Progenitor cell of endocrine pancreas (in vitro differentiated cells): ENCODE data around the gene RNF224. TPM values are rescaled to one million over a fixed set of nuclear protein-coding genes. Genes with fewer than 3 reads are reported as not detected.

ENCODE experiments used
- DNase-seq: peaks from one replicate; pipeline ENCODE4 v3.0.0; 2021; ENCODE audit warnings: low spot score; ENCODE audit not compliant: unreplicated experiment
- H3K27ac Mint-ChIP-seq: 2 replicates; pipeline ENCODE4 v1.8.0; 2021; ENCODE audit warnings: mild to moderate bottlenecking, moderate library complexity, mixed read lengths
- H3K27me3 Mint-ChIP-seq: 2 replicates; pipeline ENCODE4 v1.8.0; 2021; ENCODE audit warnings: mixed read lengths
- H3K36me3 Mint-ChIP-seq: 2 replicates; pipeline ENCODE4 v1.8.0; 2022; ENCODE audit warnings: mixed read lengths; ENCODE audit not compliant: insufficient read depth
- H3K4me1 Mint-ChIP-seq: 2 replicates; pipeline ENCODE4 v1.8.0; 2021; ENCODE audit warnings: low read depth, mixed read lengths
- H3K4me3 Mint-ChIP-seq: 2 replicates; pipeline ENCODE4 v1.8.0; 2021; ENCODE audit warnings: low read depth, mild to moderate bottlenecking, moderate library complexity, mixed read lengths
- H3K9me3 Mint-ChIP-seq: 2 replicates; pipeline ENCODE4 v1.8.0; 2021; ENCODE audit warnings: low read depth, mixed read lengths
- total RNA-seq: library from RNA; stranded (reverse); gene quantifications from 2 replicates; pipeline ENCODE4 v1.2.1, GENCODE V29; 2021
- TF ChIP-seq, protein P1 (sequence below): fragments of 200-600 bp; sonication (generic); IDR thresholded peaks from one replicate; pipeline ENCODE4 v1.5.0; 2021; ENCODE audit warnings: antibody characterized with exemption, mild to moderate bottlenecking; ENCODE audit not compliant: unreplicated experiment

The RNF224 gene
- total RNA-seq, 1 donor from 2014 or later: 0.53 TPM

DNA sequence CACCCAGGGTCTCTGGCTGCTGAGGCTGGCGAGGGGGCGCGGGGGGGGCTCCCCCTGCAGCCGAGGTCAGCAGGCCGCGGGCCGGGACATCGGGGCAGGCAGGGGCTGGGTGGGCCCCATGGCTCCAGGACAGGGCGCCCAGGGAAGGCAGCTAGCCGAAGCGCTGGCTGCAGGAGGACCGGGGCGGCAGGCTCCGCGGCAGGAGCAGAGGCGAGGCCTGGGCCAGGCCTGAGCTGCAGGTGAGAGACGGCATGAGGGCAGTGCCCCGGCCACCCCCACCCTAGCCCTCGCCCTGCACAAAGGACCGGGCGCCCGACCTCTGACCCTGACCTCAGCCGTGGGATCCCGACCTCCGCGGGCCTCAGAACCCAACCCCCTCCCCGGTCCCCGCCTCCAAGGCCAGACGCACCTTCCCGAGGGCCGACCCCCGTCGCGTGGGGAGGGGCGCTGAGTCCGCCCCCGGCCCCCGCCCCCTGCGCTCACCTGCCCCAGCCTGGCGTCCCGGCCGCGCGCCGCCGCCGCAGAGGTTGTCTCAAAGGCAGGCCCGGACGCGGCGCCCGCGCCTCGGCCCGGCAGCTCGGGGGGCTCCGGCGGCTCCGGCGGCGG, 5.7 kb upstream of the RNF224 start:
- H3K27me3 Mint-ChIP-seq: no peaks in the 10 kb centered on the region
- peak; percentile 62 for DNase-seq
- peaks cover 1% of the 10 kb centered on the region for H3K36me3 Mint-ChIP-seq
- no peak overlapping the region for H3K27ac Mint-ChIP-seq
- H3K4me1 Mint-ChIP-seq: peaks cover 10% of the 10 kb centered on the region
- H3K4me3 Mint-ChIP-seq: peak overlapping the region; percentile 60
- TF ChIP-seq, protein P1, sequence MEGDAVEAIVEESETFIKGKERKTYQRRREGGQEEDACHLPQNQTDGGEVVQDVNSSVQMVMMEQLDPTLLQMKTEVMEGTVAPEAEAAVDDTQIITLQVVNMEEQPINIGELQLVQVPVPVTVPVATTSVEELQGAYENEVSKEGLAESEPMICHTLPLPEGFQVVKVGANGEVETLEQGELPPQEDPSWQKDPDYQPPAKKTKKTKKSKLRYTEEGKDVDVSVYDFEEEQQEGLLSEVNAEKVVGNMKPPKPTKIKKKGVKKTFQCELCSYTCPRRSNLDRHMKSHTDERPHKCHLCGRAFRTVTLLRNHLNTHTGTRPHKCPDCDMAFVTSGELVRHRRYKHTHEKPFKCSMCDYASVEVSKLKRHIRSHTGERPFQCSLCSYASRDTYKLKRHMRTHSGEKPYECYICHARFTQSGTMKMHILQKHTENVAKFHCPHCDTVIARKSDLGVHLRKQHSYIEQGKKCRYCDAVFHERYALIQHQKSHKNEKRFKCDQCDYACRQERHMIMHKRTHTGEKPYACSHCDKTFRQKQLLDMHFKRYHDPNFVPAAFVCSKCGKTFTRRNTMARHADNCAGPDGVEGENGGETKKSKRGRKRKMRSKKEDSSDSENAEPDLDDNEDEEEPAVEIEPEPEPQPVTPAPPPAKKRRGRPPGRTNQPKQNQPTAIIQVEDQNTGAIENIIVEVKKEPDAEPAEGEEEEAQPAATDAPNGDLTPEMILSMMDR: no peak
- no peaks in the 10 kb centered on the region for H3K9me3 Mint-ChIP-seq

DNA sequence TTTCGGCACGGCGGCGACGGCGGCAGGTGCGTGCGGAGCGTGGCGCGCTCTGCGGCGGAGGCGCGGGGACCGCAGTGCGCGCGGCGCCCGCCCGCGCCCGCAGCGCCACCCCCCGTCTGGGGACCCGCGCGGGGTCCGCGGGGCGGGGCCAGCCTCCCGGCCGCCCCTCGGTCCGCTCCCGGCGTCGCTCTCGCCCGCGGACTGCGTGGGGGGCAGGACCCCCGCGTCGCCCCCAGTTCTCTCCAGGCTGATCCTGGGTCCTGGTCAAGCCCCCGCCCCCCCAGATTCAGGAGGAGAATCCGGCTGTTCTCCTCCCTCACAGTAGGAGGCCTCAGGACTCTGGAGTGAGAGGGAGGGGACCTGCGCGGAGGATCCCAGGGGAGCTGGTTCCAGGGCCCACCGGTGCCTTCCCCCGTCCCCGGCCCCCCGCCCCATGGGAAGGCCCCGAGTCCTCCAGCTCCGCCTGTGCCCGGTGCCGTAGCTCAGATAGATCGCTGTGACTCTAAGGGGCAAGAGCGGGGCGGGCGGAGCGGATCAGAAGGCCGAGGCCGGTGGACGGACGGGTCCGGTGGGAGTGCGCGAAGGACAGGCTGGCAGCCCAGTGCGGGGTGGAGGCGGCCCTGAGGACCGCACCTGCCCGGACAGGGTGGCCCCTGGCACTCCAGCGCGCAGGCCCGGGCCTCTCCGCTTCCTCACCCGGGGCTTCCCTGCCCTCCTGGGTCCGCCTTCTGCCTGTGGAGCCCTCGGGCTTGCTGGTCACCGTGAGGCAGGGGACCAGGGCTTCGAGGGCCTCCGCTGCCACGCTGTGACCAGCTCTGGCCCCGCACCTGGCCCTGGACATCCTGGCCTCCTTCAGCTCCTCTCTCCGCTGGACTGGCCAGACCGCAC, 4.9 kb upstream of the RNF224 start, which contains the start of gene RNF208:
Gene RNF208, minus strand, starts transcription at position 51 of the 888 bp plus-strand sequence. CDS start 1,028 bp downstream, outside the sequence.
- peaks cover 1% of the 10 kb centered on the region for H3K36me3 Mint-ChIP-seq
- DNase-seq: peak; percentile 50
- H3K4me3 Mint-ChIP-seq: peak within 1 kb of the TSS; percentile 78
- H3K27me3 Mint-ChIP-seq: no peaks in the 10 kb centered on the region
- H3K27ac Mint-ChIP-seq: peak within 1 kb of the TSS; percentile 96
- H3K4me1 Mint-ChIP-seq: peaks cover 10% of the 10 kb centered on the region
- H3K9me3 Mint-ChIP-seq: no peaks in the 10 kb centered on the region
- TF ChIP-seq, protein P1: peak; percentile 19

DNA sequence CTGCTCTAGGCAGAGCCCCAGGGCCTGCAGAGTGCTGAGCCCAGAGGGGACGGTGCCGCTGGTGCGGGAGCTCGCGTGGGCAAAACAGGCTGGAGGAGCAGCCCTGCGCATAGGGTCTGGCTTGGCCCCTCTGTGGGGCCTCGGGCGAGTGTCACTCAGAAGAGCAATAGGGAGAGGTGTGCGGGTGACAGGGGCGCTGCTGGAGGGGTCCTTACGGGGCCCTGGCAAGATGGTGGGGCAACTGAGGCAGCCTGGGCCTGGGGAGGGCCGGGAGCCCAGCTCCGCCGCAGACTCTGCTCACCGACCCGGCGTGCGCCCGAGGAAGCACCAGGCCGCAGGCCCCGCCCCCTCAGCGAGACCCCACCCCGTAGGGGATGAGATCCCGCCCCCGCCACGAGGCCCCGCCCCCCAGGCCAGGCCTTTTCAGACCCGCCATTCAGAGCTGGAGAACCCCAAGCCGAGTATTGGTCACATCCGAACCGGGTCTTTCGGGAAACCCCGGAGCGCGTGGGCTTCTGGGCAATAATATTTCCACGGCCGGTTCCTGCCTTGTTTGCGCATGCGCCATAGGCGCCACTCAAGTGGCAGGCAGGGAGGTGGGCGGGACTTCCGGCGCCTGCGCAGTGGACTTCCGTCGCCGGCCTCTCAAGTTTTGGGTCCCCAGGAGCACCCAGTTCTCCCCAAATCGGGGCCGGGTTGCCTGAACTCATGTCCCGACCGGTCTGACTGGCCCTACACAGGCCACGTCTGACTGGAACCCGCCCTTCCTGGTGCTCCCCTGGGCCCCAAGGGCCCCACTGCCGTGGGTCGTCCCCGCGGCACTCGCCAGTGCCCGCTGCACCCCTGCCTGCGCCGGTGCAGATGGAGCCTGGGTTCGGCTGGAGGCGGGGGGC, 4.0 kb upstream of the RNF224 start:
- DNase-seq: peak; percentile 90
- Mint-ChIP-seq H3K27me3 (no peaks in the 10 kb centered on the region), H3K9me3 (no peaks in the 10 kb centered on the region), H3K27ac (peak overlapping the region; percentile 96), H3K36me3 (peaks cover 1% of the 10 kb centered on the region), H3K4me3 (peak overlapping the region; percentile 78), H3K4me1 (peaks cover 13% of the 10 kb centered on the region)
- TF ChIP-seq, protein P1: no peak

DNA sequence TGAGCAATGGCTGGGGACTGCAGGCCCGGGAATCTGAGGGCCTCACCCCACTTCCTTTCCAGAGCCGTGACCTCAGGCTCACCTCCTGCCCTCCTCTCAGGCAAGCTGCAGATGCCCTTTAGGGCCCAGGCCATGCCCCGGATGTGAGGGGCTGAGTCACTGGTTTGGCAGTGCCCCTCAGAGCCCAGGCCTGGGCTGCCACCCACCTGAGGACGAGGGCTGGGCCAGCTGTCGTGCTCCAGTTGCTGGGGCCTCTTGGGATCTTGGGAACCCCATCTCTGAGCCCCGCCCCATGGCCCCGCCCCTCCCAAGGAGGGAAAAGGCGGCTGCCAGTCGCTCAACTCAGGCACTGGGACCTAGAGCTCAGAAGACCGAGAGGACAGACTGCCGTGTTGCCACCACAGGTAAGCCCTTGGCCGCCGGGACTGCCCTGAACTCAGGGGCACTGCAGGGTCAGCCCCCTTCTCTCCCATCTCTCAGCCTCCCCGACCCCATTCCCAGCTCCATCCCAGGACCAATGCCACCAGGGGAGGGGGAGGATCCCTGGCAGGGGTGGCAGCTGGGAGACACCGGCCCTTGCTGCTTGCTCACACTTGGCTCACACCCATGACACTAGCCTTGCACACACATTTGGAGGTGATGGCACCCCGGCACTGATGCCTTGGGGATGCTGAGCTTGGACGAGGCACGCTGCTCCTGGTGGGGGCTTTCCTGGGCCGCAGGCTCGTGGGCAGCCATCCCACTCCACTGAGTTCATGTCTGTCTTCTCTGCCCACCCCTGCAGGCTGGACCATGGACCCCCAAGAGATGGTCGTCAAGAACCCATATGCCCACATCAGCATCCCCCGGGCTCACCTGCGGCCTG, 2.2 kb upstream of the RNF224 start, which contains the start of gene CYSRT1:
Gene CYSRT1, plus strand, starts transcription at position 345 of the 865 bp plus-strand sequence. Its CDS starts 448 bp downstream, at position 793.
- TF ChIP-seq, protein P1: no peak
- H3K36me3 Mint-ChIP-seq: no peaks in the 10 kb centered on the region
- peaks cover 9% of the 10 kb centered on the region for H3K4me1 Mint-ChIP-seq
- no peaks in the 10 kb centered on the region for H3K27me3 Mint-ChIP-seq
- H3K27ac Mint-ChIP-seq: peak within 1 kb of the TSS; percentile 69
- H3K4me3 Mint-ChIP-seq: peak within 1 kb of the TSS; percentile 78
- DNase-seq: no peak
- no peaks in the 10 kb centered on the region for H3K9me3 Mint-ChIP-seq
